Heart left ventricle (tissue), 13 donors: ENCODE measurements around the gene RPL21.

ENCODE experiments used
- POLR2A ChIP-seq, 2 donors: fragments of 450-650 bp; IDR thresholded peaks; one replicate each; pipeline ENCODE4 v1.6.1; 2017; ENCODE audit warnings: antibody characterized with exemption in 2 of 2, mild to moderate bottlenecking in 2 of 2, moderate library complexity in 2 of 2
- TF ChIP-seq, protein P1 (sequence below), 12 donors: fragments of 200-600 bp; sonication (generic) in 4 of 12; IDR thresholded peaks; one replicate each; pipeline versions ENCODE4 v1.5.0 to v1.8.0; 2018 to 2022; ENCODE audit warnings: antibody characterized with exemption in 12 of 12, mild to moderate bottlenecking in 5 of 12
- donor health status: ischemic (EF 13 %, LVEDD 7.1; RV severe dilation, severe dysfunction).
- donor health status: DM: no; HTN: yes; CAD: no.
- donor health status: DM: no; HTN: no; CAD: no.
- donor health status: ischemic (EF 25% LVEDD 6.9; RV normal size, moderate dysfunction).
- donor health status: ischemic (EF 25% LVEDD 5.7; RV mildly dilated, moderate dysfunction).
- donor health status: ischemic (EF 35%, LVEDD 5.7; RV mildly dilated, moderate dysfunction).
- donor health status: nonischemic (EF 11% LVEDD 7.7; RV severe dilation, severe dysfunction).
- donor health status: DM: yes; HTN: yes; CAD: no.
- donor health status: PGD.
- donor health status: ischemic (EF 29% LVEDD 5.4; RV normal size, mild dysfunction).
- donor health status: nonischemic (EF 23%, LVEDD 6.1; RV moderate dilation, normal function).

DNA sequence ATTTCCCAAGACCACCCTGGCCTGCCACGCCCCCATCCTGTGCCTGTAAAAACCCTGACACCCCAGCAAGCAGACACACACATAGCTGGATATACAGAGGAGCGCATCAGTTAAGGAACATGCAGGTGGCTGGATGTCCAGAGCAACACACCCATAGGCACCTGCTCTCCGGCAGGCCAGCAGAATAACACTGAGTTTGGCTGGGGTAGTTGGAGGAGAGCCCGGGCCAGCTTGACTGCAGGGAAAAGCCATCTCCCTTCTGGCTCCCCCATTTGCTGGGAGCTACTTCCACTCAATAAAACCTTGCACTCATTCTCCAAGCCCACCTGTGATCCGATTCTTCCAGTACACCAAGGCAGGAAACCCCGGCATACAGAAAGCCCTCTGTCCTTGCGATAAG is 28.1 kb downstream of the RPL21 start:
- no peak for TF ChIP-seq POLR2A (IDR thresholded peaks at IDR 0.05)
- TF ChIP-seq, protein P1, sequence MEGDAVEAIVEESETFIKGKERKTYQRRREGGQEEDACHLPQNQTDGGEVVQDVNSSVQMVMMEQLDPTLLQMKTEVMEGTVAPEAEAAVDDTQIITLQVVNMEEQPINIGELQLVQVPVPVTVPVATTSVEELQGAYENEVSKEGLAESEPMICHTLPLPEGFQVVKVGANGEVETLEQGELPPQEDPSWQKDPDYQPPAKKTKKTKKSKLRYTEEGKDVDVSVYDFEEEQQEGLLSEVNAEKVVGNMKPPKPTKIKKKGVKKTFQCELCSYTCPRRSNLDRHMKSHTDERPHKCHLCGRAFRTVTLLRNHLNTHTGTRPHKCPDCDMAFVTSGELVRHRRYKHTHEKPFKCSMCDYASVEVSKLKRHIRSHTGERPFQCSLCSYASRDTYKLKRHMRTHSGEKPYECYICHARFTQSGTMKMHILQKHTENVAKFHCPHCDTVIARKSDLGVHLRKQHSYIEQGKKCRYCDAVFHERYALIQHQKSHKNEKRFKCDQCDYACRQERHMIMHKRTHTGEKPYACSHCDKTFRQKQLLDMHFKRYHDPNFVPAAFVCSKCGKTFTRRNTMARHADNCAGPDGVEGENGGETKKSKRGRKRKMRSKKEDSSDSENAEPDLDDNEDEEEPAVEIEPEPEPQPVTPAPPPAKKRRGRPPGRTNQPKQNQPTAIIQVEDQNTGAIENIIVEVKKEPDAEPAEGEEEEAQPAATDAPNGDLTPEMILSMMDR (IDR thresholded peaks at IDR 0.05), result no peak
